ENCODE measurements around the gene IGFLR1.

Gene IGFLR1

GRCh38 chr19:35755550-35756376 lies 13.5 kb upstream of the IGFLR1 start:
- peak; percentile 59 for DNase-seq (ENCODE audit: low read depth)

DNA sequence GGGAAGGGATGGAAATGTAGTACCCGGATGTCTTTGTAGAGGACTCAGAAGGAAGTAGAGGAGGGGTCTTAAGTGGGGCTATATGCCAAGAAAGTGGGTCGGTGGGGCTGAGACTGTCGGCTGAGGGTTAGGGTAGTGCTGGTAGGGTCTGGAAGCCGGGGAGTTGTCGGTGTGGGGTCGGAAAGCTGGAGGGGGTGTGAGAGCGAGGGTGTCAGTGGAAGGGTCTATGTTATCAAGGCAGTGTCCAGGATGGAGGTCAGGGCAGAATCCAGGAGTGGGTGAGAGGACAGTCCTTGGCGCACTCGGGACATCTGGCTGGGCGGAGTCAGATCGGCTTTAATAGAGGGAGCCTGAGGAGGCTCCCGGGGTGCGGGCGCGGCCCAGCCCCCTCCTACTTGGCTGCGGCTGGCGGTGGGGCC lies 12.9 kb upstream of the IGFLR1 start:
- DNase-seq (ENCODE audit: low read depth), result no peak

DNA sequence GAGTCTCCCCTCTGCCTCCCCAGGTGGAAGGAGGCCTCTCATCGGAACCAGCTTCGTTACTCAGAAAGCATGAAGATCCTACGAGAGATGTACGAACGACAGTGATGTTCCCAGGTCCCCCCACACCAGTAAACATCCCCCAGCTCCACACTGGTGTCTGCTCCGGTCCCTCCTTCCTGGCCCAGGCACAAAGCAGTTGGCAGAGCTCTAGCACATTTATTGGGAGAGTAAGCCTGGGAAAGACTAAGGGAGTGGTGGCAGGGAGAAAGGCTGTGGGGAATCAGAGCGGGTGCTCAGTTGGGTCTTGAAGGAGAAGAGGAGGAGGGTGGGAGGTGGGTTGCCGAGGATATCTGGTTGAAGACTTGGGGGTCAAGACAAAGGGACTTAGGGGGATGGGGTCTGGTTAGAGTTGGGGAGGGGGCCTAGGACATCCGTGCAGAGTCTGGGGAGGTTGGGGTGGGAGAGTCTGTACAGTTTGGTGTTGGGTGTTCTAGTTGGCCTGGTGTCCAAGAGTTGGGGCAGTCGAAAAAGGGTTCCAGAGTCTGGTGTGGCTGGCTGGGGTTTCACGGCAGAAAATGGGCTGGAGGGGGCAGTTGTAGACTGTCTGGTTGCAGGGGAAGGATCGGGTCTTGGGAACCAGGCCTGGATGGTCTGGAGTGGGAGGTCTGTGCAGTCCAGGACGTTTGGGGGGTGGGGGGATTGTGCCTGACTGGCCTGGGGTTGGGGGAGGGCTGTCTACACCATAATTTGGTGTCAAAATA lies 12.3 kb upstream of the IGFLR1 start:
- DNase-seq (ENCODE audit: low read depth), result no peak

- DNase-seq (ENCODE audit: low read depth), result no peak
Observed at GRCh38 chr19:35753634-35754369, 11.6 kb upstream of the IGFLR1 start.

DNA sequence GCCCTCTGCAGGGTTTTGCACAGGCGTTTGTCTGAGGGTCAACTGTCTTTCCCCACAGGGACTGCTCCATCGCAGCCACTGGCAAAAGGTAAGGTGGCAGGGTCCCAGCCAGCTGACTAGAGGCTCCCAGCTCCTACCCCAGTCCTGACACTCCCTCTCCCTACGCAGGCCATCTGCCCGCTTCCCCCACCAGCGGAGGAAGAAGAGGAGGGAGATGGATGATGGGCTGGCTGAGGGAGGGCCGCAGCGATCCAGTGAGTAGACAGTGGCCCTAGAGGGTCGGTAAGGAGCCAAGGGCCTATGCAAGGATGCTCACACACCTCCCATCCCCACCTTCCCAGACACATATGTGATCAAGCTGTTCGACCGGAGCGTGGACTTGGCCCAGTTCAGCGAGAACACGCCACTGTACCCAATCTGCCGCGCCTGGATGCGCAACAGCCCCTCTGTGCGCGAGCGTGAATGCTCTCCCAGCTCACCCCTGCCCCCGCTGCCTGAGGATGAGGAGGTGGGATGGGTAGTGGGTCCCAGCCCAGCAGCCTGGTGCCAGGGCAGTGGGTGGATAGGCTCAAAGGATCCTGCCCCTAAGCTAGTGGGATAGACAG lies 10.6 kb upstream of the IGFLR1 start:
- no peak for DNase-seq (ENCODE audit: low read depth)

DNA sequence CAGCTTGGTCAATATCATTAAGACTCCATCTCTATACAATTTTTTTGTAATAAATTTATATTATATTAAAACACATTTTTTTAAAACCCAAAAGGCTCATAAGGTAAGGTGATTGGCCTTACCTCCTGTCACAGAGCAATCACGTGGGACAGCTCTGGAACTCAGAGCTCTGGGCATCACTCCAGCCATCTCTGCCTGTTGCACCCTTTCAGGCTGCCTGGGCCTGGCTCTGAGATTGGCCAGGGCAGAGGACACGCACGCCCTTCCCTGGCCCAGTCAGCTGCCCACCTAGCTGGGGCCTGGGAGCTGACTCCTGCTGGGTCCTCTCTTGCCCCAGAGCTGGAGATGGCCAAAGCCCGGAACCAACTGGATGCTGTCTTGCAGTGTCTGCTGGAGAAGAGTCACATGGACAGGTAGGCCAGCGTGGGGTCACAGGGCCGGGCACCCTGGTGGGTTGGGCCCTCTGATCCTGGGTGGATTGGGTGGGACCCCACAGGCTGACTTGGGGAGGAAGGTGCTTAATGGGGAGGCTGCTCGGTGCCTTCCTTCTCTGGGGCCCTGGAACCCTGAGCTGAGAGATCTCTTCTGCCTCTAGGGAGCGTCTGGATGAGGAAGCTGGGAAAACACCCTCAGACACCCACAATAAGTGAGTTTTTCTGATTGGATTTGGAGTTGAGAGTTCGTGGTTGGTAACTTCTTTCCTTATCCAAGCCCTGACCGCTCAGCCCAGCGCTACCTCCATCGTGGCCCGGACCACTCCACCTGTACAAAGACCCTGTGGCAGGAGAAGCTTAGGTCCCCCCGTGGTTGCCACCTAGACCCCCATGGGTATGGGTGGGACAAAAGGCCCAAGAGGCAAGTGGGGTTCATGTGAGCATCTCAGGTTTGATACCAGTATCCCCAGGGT lies 9.8 kb upstream of the IGFLR1 start:
- no peak for DNase-seq (ENCODE audit: low read depth)

DNA sequence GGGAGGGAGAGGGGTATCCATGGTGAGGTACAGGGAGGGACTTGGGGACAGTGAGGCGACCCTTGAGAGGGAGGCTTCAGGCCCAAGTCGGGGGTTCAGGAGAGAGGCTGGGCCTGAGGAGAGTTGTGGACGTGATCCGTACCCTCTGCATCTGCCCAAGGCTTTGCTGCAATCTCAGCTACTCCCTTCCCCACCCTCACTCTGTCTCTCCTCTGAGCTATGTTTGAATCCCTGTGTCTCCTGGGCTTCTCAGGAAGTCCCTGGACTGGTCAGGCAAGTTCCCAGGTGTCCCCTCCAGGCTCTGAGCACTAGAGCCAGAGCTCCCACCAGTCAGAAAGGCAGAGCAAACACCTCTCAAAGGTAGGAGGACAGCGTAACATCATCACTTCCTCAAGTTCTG lies 7.9 kb upstream of the IGFLR1 start:
- no peak for DNase-seq (ENCODE audit: low read depth)

DNA sequence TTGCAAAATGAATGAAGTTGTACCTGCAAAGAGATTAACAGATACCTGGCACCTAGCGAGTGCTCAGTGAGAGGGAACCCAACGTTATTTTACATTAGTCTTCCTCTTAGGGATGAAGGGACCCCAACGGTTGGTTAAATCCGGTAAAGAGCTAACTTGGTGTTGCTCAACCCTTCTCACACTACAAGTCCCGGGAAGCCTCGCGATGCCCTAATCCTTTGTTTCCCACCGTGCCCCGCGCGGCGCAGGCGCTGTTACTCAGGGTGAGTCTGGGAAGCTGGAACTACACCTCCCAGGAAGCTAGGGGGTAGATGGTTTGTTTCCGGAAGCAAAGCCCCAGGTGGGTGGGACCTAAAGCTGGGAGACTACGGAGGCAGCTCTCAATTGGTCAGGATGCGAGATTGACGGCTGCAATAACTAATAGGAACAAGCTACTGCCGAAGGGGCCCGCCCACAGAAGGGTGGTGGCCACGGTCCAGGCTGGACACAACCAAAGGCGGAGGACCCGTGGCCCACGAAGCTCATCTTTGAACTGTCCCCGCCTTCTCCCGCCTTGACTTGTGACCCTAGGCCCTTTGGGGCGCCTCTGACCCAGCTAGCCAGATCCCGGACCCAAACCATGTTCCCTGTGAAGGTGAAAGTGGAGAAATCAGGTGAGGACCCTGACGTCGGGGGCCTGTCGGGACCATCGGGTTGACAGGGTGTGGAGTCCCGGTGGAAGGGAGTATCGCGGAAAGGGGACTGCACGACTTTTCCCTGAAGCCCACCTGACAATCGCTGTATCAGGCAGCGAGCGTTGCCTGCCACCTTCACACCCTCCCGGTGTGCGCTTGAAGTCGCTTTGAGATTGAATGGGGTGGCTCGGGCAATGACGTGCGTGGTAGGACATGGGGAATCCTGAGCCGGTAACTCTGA lies 6.1 kb upstream of the IGFLR1 start, which contains the start of gene LIN37:
Gene LIN37, plus strand, starts transcription at position 471 of the 915 bp plus-strand sequence. Its CDS starts 149 bp downstream, at position 620.
- DNase-seq (ENCODE audit: low read depth), result peak; percentile 97

- DNase-seq (ENCODE audit: low read depth), result no peak
Observed at GRCh38 chr19:35746531-35746930, 4.3 kb upstream of the IGFLR1 start.

DNA sequence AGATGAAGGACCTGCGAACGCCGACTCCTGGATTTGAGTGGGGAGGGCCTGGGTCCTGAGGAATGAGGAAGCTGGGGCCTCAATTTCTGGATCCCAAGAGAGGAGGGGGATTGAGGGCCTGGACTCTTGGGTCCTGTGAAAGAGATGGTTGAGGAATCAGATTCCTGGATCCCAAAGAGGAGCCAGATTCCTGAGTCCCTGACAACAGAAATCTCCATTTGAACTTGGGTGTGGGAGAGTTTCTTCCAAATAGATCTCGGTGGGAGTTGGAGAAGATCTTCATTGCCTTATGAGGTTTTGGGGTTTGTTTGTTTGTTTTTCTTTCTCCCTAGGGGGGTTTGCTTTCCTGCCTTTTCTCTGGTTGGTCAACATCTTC lies 3.8 kb upstream of the IGFLR1 start:
- no peak for DNase-seq (ENCODE audit: low read depth)

- DNase-seq (ENCODE audit: low read depth), result peak; percentile 94
Observed at GRCh38 chr19:35745328-35746086, 3.3 kb upstream of the IGFLR1 start, which contains the start of the genes PSENEN and U2AF1L4. Gene PSENEN, plus strand, starts transcription at chr19:35745651. Its CDS starts 280 bp downstream, at chr19:35745931. Gene U2AF1L4, minus strand, starts transcription at chr19:35745418. Its CDS starts 27 bp downstream, at chr19:35745391.

DNA sequence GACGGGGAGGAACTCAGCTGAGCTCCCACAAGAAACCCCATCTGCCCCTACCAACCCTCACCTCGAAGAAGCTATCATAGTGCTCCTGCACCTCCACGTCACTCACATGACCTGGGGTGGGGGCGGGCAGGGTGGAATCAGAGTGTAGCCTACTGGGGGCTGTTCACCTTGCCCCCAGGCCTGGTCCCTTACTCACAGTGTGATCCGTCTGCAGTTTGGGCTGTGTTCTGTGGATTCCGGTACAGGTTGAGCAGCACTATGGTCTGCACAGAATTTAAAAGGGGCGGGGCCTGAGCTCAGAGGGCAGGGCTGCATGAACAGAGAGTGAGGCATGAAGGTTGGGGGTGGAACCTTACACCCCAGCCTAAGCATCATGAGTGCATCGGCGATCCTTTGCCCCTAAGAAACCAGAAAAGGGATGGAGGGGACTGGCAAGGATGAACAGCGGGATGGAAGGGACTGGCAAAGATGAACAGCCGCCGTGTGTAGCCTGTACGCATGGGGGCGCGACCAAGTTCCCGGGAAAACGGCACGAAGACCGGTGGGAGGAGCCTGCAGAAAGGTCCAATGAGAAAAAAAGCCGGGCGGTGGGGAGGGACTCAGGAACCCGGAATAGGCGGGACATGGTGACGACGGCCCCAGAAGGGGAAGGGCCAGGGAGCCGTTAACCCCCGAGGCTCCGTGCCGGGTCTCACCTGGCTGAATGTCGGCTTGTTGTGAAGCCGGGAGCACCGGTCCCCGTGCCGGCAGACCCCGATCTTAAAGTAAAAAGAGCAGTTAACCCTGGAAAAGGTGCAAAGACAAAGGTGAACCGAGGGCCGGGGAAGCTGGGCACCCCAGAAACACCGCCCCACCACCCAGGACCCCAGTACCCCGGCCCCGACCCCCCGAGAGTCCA lies 2.4 kb upstream of the IGFLR1 start:
- peak; percentile 87 for DNase-seq (ENCODE audit: low read depth)

DNA sequence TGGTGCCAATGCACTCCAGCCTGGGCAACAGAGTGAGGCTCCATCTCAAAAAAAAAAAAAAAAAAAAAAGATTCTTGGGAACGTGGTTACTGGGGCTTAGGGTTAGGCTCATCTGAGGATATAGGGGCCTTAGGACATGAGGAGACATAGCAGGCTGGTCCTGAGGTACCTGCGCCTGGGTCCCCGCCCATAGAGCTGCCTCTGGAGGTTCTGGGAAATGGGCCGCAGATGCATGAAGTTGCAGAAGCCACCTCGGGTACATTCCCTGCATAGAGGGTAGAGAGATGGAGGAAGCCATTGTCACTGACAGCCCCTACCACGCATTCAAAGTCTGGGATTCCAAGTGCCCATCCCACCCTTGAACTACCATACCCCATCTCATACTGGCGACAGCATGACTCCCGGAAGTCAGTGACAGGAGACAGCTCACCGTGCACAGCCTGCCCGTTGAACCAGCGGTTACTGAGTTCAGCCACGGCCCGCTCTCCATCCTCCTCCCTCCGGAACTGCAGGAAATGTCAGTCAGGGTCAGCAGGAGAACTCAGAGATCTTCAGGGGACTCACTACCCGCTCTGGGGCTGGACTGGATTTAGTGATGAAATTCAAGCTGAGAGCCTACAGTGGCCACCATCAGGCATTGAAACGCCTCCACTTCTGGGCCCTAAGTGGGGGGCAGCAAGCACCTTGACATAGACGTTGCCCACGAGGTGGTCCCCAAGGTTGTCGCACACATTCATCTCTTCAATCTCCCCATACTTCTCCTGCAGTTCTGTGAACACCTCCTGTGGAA lies 1.6 kb upstream of the IGFLR1 start:
- no peak for DNase-seq (ENCODE audit: low read depth)

DNA sequence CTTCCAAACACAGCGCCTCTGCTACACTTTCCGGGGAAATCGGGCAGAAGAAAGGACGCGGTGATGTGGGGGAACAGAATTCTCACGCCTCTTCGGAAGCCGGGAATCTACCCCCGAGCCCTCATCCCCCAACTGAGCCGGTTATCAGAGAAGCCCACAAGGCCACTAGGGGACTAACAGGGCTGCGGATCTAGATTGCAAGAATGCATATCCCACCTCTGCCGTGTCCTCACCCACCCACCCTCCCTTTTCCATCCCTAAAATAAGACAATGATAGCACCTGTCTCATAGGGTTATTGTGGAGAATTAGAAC lies 1.1 kb downstream of the IGFLR1 start:
- DNase-seq (ENCODE audit: low read depth), result no peak

- peak; percentile 94 for DNase-seq (ENCODE audit: low read depth)
Observed at GRCh38 chr19:35740423-35741202, 1.6 kb downstream of the IGFLR1 start.

GRCh38 chr19:35740108-35740422 lies 2.2 kb downstream of the IGFLR1 start:
- no peak for DNase-seq (ENCODE audit: low read depth)

Data from activated T-cell treated with anti-CD3 and anti-CD28 coated beads for 48 hours (primary cell).